CD1c-positive myeloid dendritic cell (primary cell): ENCODE results near the gene MTIF3.

Experiments used
- DNase-seq: peaks from one replicate; pipeline ENCODE4 v3.0.0-alpha.2; 2016; ENCODE audit errors: extremely low spot score

The MTIF3 gene, protein sequence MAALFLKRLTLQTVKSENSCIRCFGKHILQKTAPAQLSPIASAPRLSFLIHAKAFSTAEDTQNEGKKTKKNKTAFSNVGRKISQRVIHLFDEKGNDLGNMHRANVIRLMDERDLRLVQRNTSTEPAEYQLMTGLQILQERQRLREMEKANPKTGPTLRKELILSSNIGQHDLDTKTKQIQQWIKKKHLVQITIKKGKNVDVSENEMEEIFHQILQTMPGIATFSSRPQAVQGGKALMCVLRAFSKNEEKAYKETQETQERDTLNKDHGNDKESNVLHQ

DNA sequence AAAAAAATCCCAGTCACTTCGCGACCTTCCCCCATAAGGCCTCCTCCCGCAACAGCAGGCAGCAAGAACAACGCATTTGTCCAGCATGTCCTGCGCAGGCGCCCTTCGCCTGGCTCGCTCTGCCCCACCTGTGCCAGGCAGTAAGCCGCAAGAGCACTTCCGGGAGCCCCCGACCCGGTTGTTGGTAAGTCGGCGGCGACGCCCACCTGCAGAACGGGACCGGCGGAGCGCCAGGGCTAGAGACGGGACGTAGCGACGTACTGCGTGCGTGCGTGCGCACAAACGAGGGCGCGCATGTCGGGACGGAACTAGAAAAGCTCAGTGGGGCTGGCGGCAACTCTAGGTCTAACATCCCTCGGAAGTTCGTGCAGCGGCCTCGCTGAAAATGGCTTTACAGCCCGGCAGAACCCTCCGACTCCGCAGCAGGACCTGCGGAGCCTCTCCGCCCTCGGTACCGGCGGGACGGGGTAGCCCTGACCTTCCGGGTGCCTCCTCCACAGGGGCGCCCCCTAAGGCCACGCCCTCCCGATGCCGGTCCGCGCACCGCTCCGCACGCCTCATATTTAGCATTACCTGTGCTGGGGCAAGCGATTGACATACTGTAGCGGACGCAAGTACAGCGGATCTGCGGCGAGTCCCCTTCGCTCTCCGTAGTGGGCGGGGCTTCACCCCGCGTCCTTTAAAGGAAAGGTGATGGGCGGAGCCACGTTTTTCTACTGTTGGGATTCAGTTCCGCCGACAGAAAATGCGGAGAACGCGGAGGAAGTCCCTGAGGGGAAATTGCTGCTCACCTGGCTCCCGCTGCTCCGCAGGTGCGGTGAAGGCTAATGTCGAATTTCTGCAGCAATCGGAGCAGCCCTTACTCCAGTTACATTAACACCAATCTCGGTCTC, at the start of gene MTIF3:
TSS of gene MTIF3 (minus strand) at position 629 of the 893 bp plus-strand sequence. CDS start 10,116 bp downstream, outside the sequence.
- DNase-seq, result peak; percentile 97

DNA sequence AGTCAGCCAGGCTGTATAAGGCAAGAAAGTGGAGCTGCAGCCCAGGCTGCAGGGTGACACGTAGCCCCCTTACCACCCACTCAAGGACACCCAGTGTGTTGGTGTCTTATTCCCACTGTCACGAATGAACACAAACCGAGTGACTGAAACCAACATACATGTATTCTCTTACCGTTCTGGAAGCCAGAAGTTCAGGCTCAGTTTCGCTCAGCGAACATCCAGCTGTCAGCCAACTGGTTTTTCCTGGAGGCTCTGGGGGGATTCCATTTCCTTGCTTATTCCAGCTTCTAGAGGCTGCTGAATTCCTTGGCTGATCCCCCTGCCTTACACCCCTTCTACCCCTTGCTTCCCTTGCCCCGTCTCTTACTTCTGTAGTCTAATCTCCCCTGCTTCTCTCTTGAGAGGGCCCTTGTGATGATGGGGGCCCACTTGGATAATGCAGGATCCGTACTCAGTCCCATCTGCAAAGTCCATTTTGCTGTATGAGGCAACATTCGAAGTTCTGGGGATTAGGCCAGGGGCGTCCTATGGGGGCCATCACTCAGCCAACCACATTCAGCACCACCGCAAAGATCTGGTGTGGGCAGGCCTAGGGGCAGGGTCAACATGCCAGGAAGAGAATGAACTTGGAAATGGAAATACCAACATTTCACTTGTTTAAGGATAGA, 47.3 kb upstream of the MTIF3 start:
- DNase-seq, result no peak

DNA sequence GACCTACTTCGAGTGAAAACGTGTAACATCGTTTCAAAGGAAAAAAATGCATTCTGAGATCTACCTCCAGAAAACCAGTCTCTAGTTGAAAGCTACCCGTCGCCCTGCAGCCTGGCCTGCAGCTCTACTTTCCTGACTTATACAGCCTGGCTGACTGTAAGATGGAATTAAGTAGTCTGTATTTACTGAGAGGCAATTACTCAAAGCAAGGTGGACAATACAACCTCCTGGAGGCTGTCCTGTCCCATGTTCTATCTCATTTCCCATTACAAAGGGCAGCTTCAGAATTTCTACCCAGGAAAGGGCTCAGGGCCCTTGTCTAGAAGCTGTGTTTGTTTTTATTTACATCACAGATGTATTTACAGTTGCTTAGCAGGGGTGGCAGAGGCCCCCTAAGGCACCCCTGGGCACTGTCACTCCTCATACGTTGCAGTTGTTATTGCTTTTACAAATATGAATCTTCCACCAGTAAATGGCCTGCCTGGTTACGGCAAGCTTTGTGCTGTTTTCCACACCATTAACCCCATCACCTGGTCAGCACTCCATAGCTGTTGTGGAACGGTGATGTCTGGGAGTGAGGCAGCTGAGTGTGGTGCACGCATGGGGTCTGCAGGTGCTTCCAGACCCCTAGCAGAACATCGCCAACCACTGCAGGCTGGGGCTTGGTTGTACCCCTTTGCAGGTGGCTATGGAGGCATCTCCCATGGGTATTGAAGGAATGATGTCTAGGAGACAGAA, 46.3 kb upstream of the MTIF3 start:
- DNase-seq, result no peak

DNA sequence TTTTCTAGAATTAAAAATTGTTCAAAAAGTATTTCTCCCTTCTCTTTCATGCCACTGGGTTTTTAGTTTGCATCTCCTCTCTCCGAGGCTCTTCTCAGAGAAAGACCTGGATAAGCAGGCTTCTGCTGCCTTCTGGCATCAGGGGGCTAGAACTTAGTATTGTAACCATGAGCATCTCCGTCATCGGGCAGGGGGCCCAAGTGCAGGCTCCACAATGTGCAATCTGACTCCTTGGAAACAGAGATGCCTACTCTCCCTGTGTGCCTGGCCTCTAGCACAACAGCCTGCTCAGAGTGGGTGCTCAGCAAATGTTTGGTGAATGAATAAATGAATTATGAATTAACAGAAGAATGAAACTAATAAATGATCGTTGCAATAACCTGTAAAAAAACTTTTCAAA, 45.6 kb upstream of the MTIF3 start:
- DNase-seq, result no peak

DNA sequence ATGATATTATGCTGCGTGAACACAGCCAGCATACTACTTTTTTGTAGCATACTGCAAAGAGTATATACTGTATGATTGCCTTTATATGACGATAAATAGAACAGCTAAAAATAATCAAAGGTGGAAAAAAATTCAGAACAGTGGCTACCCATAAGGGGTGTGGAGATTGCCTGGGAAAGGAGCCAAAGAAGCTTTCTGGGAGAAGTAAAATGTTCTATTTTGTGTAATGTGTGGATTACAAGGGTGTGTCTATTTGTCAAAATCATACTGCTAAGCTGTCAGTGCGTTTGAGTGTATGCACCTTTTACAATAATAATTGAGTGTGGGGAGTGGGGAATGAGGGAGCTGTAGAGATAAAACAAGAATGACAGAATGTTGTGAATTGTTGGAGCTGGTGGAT, 45.2 kb upstream of the MTIF3 start:
- DNase-seq, result no peak

DNA sequence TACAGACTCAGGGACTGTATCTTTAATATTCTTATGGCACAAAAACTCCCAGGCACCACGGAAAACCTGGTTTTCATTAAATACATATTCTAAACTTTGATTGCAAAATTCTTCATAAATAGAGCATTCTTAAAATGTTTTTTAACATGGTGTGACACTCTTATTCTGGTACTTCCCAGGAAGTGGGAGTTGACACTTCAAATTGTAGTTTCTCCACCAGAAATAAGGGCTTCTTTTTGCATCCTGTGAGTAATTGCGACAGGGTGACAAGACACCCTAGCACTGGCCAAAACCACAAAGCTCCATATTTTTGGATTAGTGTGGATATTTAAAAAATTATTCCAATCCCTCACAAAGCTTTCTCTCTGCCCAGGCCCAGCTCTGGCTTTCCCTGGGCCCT, 43.6 kb upstream of the MTIF3 start:
- no peak for DNase-seq

DNA sequence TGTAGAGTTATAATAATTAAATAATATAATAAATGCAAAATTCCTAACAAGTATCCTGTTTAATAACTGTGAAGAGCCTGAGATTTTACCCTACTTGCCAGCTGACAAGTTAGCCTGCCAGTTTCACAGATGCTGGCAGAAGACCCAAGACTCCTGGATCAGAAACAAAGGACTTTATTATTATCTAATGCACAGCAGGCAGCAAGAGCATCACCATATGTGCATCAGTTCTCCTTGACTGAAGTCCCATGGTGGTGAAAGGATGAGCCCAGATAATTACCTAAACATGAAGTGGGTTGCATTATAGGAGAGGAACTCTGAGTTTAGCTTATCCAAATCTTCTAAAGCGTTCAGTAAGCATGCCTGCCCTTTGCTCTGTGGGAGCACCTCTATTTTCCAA, 39.1 kb upstream of the MTIF3 start:
- no peak for DNase-seq

DNA sequence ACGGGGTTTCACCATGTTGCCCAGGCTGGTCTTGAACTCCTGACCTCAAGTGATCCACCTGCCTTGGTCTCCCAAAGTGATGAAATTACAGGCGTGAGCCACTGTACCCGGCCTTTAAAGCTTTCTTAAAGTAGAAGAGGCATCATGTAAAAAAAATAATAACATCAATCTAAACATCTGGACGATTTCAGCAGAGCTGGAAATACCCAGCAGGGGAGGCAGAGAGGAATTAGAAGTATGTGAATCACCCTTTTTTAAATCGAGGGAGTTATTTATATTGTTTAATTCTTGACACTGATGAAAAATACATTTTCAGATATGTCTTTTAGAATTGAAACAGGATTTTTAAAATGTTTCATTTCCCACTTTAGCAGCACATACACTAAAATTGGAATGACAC, 37.4 kb upstream of the MTIF3 start:
- DNase-seq, result no peak

DNA sequence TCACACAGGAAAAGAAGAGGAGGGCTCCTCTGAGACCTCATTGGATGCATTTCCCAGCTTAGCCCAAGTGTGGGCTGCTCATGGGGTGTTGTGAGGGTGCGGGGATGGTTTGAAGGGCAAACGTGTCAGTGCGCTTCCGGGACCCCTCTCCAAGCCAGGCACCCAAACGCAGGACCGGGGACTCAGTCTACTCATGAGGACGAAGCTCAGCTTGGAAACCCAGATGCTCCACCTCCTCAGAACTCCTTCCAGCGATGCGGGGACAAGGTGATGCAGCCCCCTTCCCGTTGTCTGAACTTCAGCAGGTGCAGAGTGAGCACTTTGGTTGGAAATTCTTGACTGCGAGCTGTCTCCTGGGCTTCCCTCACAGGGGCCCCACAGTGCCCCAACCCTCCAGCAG, 33.1 kb upstream of the MTIF3 start:
- no peak for DNase-seq

DNA sequence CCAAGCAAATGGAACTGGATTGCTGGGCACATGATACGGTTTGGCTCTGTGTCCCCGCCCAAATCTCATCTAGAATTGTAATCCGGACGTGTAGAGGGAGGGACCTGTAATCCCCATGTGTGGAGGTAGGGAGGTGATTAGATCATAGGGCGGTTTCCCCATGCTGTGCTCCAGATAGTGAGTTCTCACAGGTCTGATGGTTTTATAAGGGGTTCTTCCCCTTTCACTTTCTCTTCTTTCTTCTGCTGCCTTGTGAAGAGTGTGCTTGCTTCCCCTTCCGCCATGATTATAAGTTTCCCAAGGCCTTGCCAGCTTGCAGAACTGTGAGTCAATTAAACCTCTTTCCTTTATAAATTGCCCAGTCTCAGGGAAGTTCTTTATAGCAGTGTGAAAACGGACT, 32.6 kb upstream of the MTIF3 start:
- DNase-seq, result peak; percentile 83

DNA sequence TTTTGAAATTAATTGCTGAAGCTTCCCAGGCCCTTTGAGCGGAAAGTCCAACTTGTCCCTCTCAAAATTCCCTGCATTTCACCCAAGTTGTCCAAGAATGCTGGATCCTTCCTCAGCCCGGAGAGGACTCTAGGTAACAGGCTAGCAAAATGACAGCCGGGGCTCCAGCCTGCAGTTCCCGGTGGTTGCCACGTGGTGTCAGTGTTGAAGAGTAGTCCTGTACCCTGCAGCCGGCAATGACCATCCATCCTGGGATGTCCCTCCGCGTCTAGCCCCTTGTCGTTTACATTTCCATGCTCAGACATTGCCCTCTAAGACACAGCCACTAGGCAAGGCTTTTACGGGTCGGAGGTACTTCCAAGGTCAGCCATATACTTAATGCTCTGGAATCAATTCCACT, 31.4 kb upstream of the MTIF3 start:
- DNase-seq, result peak; percentile 26

DNA sequence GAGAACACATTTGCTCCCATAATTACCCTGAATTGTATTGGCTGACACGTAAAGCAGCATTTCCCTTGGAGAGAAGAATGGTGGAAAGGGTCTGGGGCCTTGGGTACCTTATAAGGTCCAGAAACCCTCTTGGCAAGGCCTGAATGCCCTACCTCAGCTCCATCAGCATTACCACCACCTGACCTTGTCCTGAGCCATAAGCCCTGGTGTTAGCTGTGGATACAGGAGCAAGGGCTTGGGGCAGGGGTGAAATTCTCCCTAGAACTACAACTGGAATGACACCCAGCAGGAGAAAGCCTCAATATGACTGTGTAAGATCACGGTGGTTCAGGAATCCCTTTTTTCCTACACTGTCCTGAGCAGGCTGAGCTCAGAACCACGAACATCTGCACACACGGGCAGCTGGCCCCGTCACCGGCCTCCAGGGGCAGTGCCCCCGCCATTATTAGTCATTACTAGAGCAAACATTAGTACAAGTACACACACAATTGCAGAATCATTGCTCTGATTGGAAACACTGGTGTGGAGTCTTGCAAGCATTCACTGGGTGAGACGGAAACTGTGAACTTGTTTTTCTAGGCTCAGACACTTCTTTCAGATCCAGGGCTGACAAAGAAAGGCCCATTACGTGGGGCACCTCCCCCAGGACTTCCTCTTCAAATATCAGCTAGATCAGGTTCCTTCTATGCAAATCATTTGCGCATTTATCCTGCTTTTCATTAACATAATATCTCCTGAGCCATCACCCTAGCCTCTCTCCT, 26.8 kb upstream of the MTIF3 start:
- DNase-seq, result peak; percentile 9

DNA sequence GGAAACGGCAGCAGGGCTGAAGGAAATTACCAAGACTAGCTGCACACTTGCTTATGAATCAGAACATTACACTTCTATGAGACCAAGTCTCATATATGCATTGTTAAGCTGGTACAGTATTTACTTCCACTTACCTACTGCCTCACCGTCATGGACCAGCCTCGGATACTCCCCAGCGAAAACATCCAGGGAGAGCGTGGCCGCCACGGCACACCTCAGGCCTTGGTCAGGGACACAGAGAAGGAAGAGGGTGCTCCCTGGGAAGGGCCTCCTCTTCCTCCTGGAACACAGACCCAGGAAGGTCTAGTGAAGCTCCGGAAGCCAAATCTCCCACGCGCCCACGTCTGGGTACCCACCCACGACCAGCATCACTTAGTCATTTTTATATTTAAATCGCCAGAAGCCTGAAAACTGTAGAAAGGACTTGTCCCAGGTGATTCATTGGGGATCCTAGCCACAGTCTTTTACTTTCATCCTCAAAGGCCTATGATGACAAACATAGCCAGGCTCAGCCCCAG, 24.4 kb upstream of the MTIF3 start:
- no peak for DNase-seq

DNA sequence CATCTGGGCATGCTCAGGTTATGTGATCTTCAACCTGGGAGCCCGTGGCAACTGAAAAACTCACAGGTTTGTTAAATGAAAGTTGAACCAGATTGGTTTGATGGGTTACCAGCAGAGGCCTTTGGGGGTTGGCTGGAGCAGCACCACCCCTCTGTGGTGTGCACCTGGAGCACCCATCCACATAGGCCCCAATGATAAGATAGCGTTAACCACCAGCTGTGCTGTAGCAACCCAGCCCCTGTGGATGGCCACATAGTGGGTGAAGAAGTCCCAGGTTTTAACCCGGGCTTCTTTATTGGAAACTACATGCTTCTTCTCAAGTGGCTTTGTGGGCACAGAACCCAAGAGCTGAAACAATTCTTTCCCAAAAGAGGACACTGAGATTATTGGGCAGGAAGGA, 22.6 kb upstream of the MTIF3 start:
- no peak for DNase-seq

DNA sequence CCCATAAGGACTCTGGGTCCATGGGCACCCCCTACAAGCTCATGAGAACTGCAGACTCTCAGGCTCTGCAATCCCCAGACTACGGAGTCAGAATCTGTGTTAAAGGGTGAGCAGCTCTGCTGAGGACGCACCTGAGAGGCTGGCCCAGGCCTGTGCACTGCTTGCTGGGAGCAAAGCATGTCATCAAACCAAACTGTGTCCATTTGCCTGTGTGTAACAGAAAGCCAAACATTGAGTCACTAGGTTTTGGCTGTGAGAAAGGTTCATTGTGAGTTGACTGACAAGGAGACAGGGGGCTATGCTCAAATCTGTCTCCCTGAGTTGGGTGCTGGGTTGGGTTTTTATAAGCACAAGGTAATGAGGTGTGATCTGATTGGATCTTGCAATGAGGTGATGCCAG, 22.1 kb upstream of the MTIF3 start:
- no peak for DNase-seq

DNA sequence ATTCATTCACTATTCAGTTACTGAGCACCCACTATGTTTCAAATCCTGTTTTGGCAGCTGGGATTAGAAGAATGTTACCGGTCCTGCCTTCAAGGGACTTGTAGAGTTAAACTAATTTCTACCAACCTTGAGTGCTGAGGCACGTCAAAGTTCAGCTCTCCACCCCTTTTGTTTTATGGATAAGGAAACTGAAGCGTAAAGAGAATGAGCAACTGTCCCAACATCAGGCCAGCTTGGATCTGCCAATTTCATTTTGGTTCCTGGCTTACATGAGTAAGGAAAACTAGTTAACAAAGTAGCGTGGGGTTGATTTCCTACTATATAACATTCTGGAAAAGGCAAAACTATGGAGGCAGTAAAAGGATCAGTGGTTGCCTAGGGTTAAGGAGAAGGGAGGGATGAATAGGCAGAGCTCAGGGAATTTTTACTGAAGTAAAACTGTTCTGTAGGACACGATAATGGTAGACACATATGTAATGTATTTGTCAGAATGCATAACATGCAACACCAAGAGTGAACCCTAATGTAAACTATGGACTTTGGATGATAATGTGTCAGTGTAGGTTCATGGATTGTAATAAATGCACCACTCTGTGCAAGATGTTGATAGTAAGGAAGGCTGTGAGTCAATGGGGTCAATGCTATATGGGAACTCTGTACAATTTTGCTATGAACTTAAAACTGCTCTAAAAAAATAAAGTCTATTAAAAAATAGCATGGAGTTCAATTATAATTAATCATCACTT, 19.9 kb upstream of the MTIF3 start:
- no peak for DNase-seq

DNA sequence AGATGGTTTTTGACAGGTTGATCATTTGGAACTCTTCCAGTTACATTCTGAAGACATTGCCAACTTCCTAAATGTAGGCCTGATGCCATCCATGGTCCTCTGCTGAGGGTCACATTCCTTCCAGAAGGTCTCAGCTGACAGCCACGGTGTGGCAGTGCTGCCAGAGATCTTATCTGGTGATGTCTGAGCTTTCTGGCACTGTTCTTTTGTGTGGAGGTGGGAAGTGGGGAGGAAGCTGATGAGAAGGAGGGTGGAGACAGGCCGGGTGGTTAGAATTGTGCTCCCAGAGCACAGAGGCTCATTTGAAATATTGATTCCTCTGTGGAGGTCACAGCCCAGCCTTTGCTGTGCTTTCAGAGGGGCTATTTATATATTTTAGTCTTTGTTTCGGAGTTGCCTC, 16.1 kb upstream of the MTIF3 start:
- no peak for DNase-seq

DNA sequence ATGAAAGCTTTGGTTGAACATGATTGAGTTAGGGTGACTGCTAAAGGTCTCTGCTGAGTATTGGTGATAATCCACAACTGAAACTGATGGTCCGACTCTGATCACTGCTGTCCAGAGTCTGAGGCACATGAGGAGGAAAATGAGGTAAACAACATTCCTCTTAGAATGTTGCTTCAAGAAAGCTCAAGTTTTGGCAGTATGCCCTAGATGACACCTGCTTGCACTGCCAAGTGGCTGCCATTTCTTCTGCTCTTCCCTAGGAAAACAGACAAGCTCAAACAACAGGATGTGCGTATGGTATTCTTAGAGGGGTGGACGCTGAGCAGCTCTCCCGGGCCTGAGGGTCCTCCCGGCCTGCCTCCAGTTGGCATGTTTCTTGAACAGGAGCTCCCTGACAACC, 15.2 kb upstream of the MTIF3 start:
- DNase-seq, result no peak

DNA sequence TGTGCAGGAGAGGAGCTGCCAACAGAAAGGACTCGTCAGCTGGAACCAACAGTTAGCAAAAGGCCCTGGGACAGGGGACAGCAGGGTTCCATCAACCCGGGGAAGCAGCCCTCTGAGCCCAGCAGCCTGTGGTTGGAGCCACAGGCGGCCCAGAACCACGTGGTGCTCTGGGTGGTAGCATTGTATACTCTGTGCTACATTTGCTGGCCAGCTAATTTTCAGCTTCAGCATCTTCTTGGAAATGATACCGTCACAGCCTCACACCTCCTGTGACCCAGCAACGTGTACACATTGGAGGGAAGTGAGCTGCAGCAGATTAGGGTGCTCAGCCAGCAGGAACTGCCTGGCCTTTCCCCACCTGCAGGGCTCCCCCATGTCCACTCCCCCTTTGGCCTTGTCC, 13.1 kb upstream of the MTIF3 start:
- no peak for DNase-seq

DNA sequence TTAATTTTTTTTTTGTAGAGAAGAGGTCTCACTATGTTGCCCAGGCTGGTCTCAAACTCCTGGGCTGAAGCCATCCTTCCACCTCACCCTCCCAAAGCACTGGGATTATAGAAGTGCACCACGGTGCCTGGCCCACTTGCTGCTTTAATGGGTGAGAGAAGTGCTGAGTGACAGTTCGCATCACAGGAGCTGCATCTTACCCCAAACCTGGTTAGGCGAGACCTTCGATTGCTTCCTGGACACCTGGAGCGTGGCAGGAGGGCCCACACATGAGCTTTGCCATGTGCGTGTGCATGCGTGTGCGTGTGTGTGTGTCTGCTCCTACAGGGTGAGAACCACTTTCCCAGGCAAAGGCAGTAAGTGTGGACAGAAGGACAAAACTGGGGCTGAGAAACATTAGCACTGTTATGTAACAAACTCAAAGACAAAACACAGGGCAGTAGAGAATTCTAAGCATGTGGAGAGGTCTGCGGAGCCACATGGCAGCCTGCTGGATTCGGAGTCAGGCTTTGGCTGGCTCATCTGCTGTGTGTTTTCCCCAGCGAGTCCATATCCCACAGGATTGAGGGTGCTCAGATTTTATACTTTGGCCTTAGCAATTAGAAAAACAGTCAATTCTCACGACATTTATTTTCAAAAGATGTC, 11.7 kb upstream of the MTIF3 start:
- DNase-seq, result no peak
